PFSK-1 (cell line): ENCODE measurements around the gene SMIM35.

Experiments
- FOXP2 ChIP-seq: optimal IDR thresholded peaks from 2 replicates; pipeline ENCODE3; 2011; ENCODE audit warnings: borderline replicate concordance, control low read depth, inconsistent platforms; ENCODE audit not compliant: insufficient read depth; ENCODE audit errors: extremely low read length, extremely low read depth
- POLR2AphosphoS5 ChIP-seq: IDR thresholded peaks from 2 replicates; pipeline ENCODE4 v1.6.1; 2012; ENCODE audit warnings: low read depth, mild to moderate bottlenecking, control low read depth, low read length, moderate library complexity
- TAF1 ChIP-seq: IDR thresholded peaks from 2 replicates; pipeline ENCODE4 v1.6.1; 2012; ENCODE audit warnings: low read length, control low read depth, borderline replicate concordance; ENCODE audit not compliant: insufficient read depth

DNA sequence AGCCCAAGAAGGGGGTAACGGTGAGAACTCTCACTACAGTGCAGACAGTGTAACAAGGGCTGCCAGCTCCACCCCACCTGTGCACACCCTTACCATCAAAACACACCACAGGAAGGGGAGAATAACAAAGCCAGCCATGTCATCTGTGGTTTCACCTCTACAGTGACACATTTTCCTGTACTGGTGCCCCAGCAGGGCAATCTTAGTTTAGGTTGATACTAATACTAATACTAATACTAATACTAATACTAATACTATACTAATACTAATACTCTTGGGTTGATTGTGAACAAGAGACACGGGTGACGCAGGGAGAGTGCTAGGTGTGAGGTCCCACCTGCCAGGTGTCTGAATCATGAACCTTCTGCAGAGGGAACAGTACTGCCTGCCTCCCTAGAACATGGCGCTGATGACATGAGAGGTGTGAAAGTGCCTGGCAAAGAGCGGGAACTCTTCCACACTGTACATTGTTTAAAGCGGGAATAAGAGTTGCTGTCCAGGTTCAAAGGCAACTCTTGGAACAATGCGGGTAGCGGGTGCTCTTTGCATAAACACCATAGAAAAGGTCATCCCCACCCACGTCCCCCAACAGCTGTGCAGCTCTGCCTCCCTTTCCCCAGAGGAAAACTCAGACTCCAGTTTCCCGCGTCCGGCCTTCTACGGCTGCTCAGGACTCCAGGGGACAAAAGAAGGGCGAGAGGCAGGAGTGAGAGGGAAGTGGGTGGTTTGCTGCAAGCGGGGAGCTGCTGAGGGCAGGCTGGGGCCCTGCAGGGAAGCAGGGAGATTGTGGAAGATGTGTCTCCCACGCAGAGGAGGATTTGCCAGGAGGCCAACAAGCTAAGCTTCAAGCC is 34.9 kb downstream of the SMIM35 start:
- no peak for TF ChIP-seq TAF1
- no peak for TF ChIP-seq FOXP2
- no peak for TF ChIP-seq POLR2AphosphoS5
